K562 (cell line): ENCODE measurements around the gene HINT3. TPM values are rescaled to one million over a fixed set of nuclear protein-coding genes. Genes with fewer than 3 reads are reported as not detected.

Source experiments
- ARID3A ChIP-seq: IDR thresholded peaks from 2 replicates; pipeline ENCODE4 v1.6.1; 2012; ENCODE audit warnings: low read depth, low read length, improper control_type of control experiment, borderline replicate concordance
- ARNT ChIP-seq, 2 experiments: fragments of 450-650 bp; IDR thresholded peaks; 2 replicates each; pipeline ENCODE4 v1.6.1; 2016; ENCODE audit warnings: mild to moderate bottlenecking in 1 of 2
- BCL6 ChIP-seq: fragments of 250-450 bp; sonication (Bioruptor Pico); IDR thresholded peaks from 2 replicates; pipeline ENCODE4 v1.4.0; 2020
- BRF2 ChIP-seq: IDR thresholded peaks from 3 replicates; pipeline ENCODE4 v1.6.1; 2011; ENCODE audit warnings: borderline replicate concordance, mild to moderate bottlenecking; ENCODE audit not compliant: insufficient read length, insufficient read depth
- CC2D1A ChIP-seq: fragments of 450-650 bp; IDR thresholded peaks from 2 replicates; pipeline ENCODE4 v1.6.1; 2017; ENCODE audit warnings: mild to moderate bottlenecking
- GABPB1 ChIP-seq: sonication (generic); formaldehyde crosslinking; IDR thresholded peaks from 2 replicates; pipeline ENCODE4 v1.8.0; 2022; ENCODE audit warnings: mild to moderate bottlenecking, missing genetic modification reagents
- GABPB2 ChIP-seq: fragments of 250-450 bp; sonication (Bioruptor Pico); conservative IDR thresholded peaks from 2 replicates; pipeline ENCODE4 v1.5.1; 2021; ENCODE audit warnings: mild to moderate bottlenecking
- GATAD2A ChIP-seq: fragments of 450-650 bp; IDR thresholded peaks from 2 replicates; pipeline ENCODE4 v1.6.1; 2017
- GATAD2B ChIP-seq: fragments of 450-650 bp; IDR thresholded peaks from 2 replicates; pipeline ENCODE4 v1.6.1; 2017; ENCODE audit warnings: mild to moderate bottlenecking, borderline replicate concordance
- HDAC1 ChIP-seq, 2 experiments: fragments of 450-650 bp; IDR thresholded peaks; 2 replicates each; pipeline ENCODE4 v1.6.1; 2016 to 2017; ENCODE audit warnings: inconsistent platforms in 1 of 2, mild to moderate bottlenecking in 1 of 2, moderate library complexity in 1 of 2
- HDAC2 ChIP-seq: fragments of 450-650 bp; IDR thresholded peaks from 2 replicates; pipeline ENCODE4 v1.6.1; 2016; ENCODE audit warnings: mild to moderate bottlenecking
- IFI16 ChIP-seq: fragments of 250-450 bp; sonication (Bioruptor Pico); IDR thresholded peaks from 2 replicates; pipeline ENCODE4 v2.1.2; 2022; ENCODE audit warnings: mild to moderate bottlenecking, inconsistent platforms
- LEF1 ChIP-seq: fragments of 450-650 bp; IDR thresholded peaks from 2 replicates; pipeline ENCODE4 v1.6.1; 2016; ENCODE audit warnings: mild to moderate bottlenecking
- MAFK ChIP-seq: IDR thresholded peaks from 2 replicates; pipeline ENCODE4 v1.6.1; 2011; ENCODE audit warnings: low read length, improper control_type of control experiment
- MCM7 ChIP-seq, 2 experiments: fragments of 450-650 bp; IDR thresholded peaks; 2 replicates each; pipeline ENCODE4 v1.6.1; 2016 to 2018
- MEIS2 ChIP-seq: fragments of 450-650 bp; IDR thresholded peaks from 2 replicates; pipeline ENCODE4 v1.6.1; 2014; ENCODE audit warnings: mild to moderate bottlenecking; ENCODE audit not compliant: partially characterized antibody
- MTA1 ChIP-seq: fragments of 450-650 bp; IDR thresholded peaks from 2 replicates; pipeline ENCODE4 v1.6.1; 2017; ENCODE audit warnings: borderline replicate concordance
- MXD1 ChIP-seq: fragments of 250-450 bp; sonication (Bioruptor Pico); IDR thresholded peaks from 2 replicates; pipeline ENCODE4 v1.8.0; 2021; ENCODE audit warnings: borderline replicate concordance, mild to moderate bottlenecking, moderate library complexity; ENCODE audit not compliant: poor library complexity, severe bottlenecking
- NEUROD1 ChIP-seq: fragments of 150-350 bp; IDR thresholded peaks from 2 replicates; pipeline ENCODE4 v1.6.1; 2014; ENCODE audit warnings: borderline replicate concordance, low read length, low read depth; ENCODE audit not compliant: partially characterized antibody
- PHF20 ChIP-seq: fragments of 450-650 bp; IDR thresholded peaks from 2 replicates; pipeline ENCODE4 v1.6.1; 2018; ENCODE audit not compliant: partially characterized antibody
- POU5F1 ChIP-seq: fragments of 150-350 bp; IDR thresholded peaks from 2 replicates; pipeline ENCODE4 v1.6.1; 2014; ENCODE audit warnings: borderline replicate concordance, low read length, low read depth, mild to moderate bottlenecking; ENCODE audit not compliant: partially characterized antibody
- RFX7 ChIP-seq: fragments of 250-450 bp; sonication (Bioruptor Pico); IDR thresholded peaks from 2 replicates; pipeline ENCODE4 v1.5.1; 2021; ENCODE audit warnings: mild to moderate bottlenecking
- RUNX1 ChIP-seq: sonication (generic); IDR thresholded peaks from 2 replicates; pipeline ENCODE4 v1.6.1; 2016; ENCODE audit warnings: antibody characterized with exemption, low read depth
- SMARCA5 ChIP-seq: fragments of 450-650 bp; IDR thresholded peaks from 2 replicates; pipeline ENCODE4 v1.6.1; 2016
- SMARCB1 ChIP-seq: IDR thresholded peaks from 2 replicates; pipeline ENCODE4 v1.6.1; 2011; ENCODE audit warnings: improper control_type of control experiment, low read depth; ENCODE audit not compliant: insufficient read length
- SMARCC2 ChIP-seq: fragments of 450-650 bp; IDR thresholded peaks from 2 replicates; pipeline ENCODE4 v1.6.1; 2017; ENCODE audit warnings: antibody characterized with exemption, moderate library complexity, mild to moderate bottlenecking, low read depth
- TAF9B ChIP-seq: fragments of 450-650 bp; IDR thresholded peaks from 2 replicates; pipeline ENCODE4 v1.6.1; 2018; ENCODE audit warnings: mild to moderate bottlenecking; ENCODE audit not compliant: partially characterized antibody
- ZNF589 ChIP-seq: fragments of 200-800 bp; sonication (Bioruptor generic); IDR thresholded peaks from 2 replicates; pipeline ENCODE4 v1.6.1; 2016; ENCODE audit warnings: low read depth, missing genetic modification characterization, missing compliant biosample characterization
- polyA plus RNA-seq, 8 experiments: library from polyadenylated mRNA; depleted of rRNA in 4 of 8; stranded (reverse) in 5 of 8; unstranded in 3 of 8; fragments of >200 nt; fragmentation: Nextera tagmentation in 2 of 8; fragmentation: Illumina TruSeq in 1 of 8; extraction: Ambion mirVana in 2 of 8; extraction: Trizol in 1 of 8; gene quantifications; 2 replicates each; pipeline versions ENCODE4 v1.2.1 to v1.2.3, GENCODE V29; 2011 to 2014; ENCODE audit warnings: inconsistent platforms in 1 of 8, missing spikeins in 1 of 8
- total RNA-seq, 7 experiments: library from RNA; depleted of rRNA in 6 of 7; stranded (reverse); fragments of >200 nt in 6 of 7; fragmentation: Illumina TruSeq in 2 of 7; extraction: Trizol in 2 of 7; gene quantifications; 2 replicates each; pipeline versions ENCODE4 v1.2.1 to v1.2.3, GENCODE V29; 2011 to 2021; ENCODE audit warnings: low replicate concordance in 1 of 7

HINT3 gene
- total and polyA plus RNA-seq, 9 of the 15 experiments (the other 6 are each of a cell fraction or from before 2014, with no cell fraction given), result 1.4 to 16.6 (median 10.8) TPM

- TF ChIP-seq GATAD2A (0 out of 2 replicates have a peak, but pooled peaks have one; percentile 9), SMARCC2 (peak; percentile 62; the same call in 1 of the 2 replicates), BCL6 (CRISPR knock-in tag) (no peak), TAF9B (peak; percentile 16), CC2D1A (no peak), MCM7 (IDR thresholded peaks at IDR 0.05) (peak in 1 of 2 experiments; percentile 2; a peak in 1 of 4 replicates), ZNF589 (CRISPR knock-in tag) (no peak), NEUROD1 (no peak), LEF1 (0 out of 2 replicates have a peak, but pooled peaks have one; percentile 20), GATAD2B (0 out of 2 replicates have a peak, but pooled peaks have one; percentile 50), POU5F1 (no peak), HDAC2 (peak; percentile 41; the same call in 1 of the 2 replicates), ARID3A (peak; percentile 91), BRF2 (no peak), GABPB2 (no peak), RUNX1 (no peak), SMARCA5 (peak; percentile 68; the same call in 1 of the 2 replicates), GABPB1 (CRISPR knock-in tag) (no peak), SMARCB1 (no peak), MAFK (peak; percentile 62), MEIS2 (peak; percentile 77), PHF20 (no peak), MXD1 (CRISPR knock-in tag) (no peak), MTA1 (0 out of 2 replicates have a peak, but pooled peaks have one; percentile 24), HDAC1 (IDR thresholded peaks at IDR 0.05) (peak in 1 of 2 experiments; percentile 41; a peak in 1 of 4 replicates), RFX7 (CRISPR knock-in tag) (no peak), IFI16 (CRISPR knock-in tag) (no peak), ARNT (IDR thresholded peaks at IDR 0.05) (0 out of 4 replicates have a peak, but pooled peaks of 1 of the 2 experiments have one; percentile 14)
These were observed 11.0 kb upstream of the HINT3 start (continued) for GRCh38 chr6:125945378-125946141.
